Activated CD4-positive, alpha-beta memory T cell treated with anti-CD3 and anti-CD28 coated beads, Interleukin-2, amount 10 ng/mL, durations not matched to agents 7 days and 5 days (primary cell): ENCODE results near the gene EXOG. TPM values are rescaled to one million over a fixed set of nuclear protein-coding genes. Genes with fewer than 3 reads are reported as not detected.
A peak's percentile ranks its signal among the peaks of the same experiment; 100 is the strongest.

Experiments used
- CTCF ChIA-PET: fragments of 350-600 bp; sonication (Branson Sonifier 250); formaldehyde crosslinking; loops from one replicate; lab custom pipeline; 2021; ENCODE audit warnings: antibody characterized with exemption, inconsistent platforms; lab: Charles Lee
- POLR2A ChIA-PET: fragments of 350-600 bp; sonication (Branson Sonifier 250); formaldehyde crosslinking; loops from one replicate; lab custom pipeline; 2021; ENCODE audit warnings: antibody characterized with exemption; lab: Charles Lee
- DNase-seq: peaks from one replicate; pipeline ENCODE4 v3.0.0-alpha.2; 2020
- H3K27ac Mint-ChIP-seq: one replicate; pipeline ENCODE4 v1.8.0; 2021; ENCODE audit warnings: mild to moderate bottlenecking, mixed read lengths
- H3K27me3 Mint-ChIP-seq: one replicate; pipeline ENCODE4 v1.8.0; 2021; ENCODE audit warnings: mixed read lengths
- H3K36me3 Mint-ChIP-seq: one replicate; pipeline ENCODE4 v1.8.0; 2021; ENCODE audit warnings: low read depth, mixed read lengths
- H3K4me1 Mint-ChIP-seq: one replicate; pipeline ENCODE4 v1.8.0; 2021; ENCODE audit warnings: mixed read lengths
- H3K4me3 Mint-ChIP-seq: one replicate; pipeline ENCODE4 v1.8.0; 2021; ENCODE audit warnings: mild to moderate bottlenecking, mixed read lengths
- H3K9me3 Mint-ChIP-seq: one replicate; pipeline ENCODE4 v1.8.0; 2021; ENCODE audit warnings: mixed read lengths
- total RNA-seq, 2 experiments: library from RNA; stranded (reverse); gene quantifications; one replicate each; pipeline ENCODE4 v1.2.3, GENCODE V29; 2021

EXOG gene
- total RNA-seq, result 10 to 100 TPM; 17.8 to 19.0 TPM

GRCh38 chr3:38496131-38496910, at the start of gene EXOG:
Gene EXOG, plus strand, starts transcription at chr3:38496340. Its CDS starts 28 bp downstream, at chr3:38496368.
- H3K4me1 Mint-ChIP-seq, result peaks cover 30% of the 10 kb centered on the region
- ChIA-PET POLR2A (interaction anchor here (0.6 to 1.8 kb wide), 17 partner anchors 12 to 911 kb away, joined by 3 to 6 read pairs (median 4); partner anchors contain the start of genes ACAA1, OXSR1 and XYLB), CTCF (interaction anchor here (0.5 to 3.4 kb wide), 30 partner anchors 10 to 792 kb away, joined by 3 to 36 read pairs (median 4); partner anchors contain the start of genes OXSR1 and XYLB)
- H3K27me3 Mint-ChIP-seq, result no peaks in the 10 kb centered on the region
- peaks cover 23% of the 10 kb centered on the region for H3K36me3 Mint-ChIP-seq
- H3K9me3 Mint-ChIP-seq, result no peaks in the 10 kb centered on the region
- H3K4me3 Mint-ChIP-seq, result peak within 1 kb of the TSS; percentile 94
- DNase-seq, result peak; percentile 95
- H3K27ac Mint-ChIP-seq, result peak within 1 kb of the TSS; percentile 79

DNA sequence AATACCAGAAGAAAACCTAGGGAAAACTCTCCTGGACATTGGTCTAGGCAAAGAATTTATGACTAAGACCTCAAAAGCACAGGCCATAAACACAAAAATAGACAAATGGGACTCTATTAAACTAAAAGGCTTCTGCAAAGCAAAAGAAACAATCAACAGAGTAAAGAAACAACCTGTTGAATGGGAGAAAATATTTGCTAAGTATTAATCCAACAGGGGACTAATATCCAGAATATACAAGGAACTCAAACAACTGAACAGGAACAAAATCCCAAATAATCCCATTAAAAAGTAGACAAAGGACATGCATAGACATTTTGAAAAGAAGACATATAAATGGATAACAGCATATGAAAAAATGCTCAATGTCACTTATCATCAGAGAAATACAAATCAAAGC, 49.3 kb upstream of the EXOG start:
- no peaks in the 10 kb centered on the region for H3K36me3 Mint-ChIP-seq
- peaks cover 9% of the 10 kb centered on the region for H3K9me3 Mint-ChIP-seq
- no peak overlapping the region for H3K4me3 Mint-ChIP-seq
- no peak for DNase-seq
- CTCF ChIA-PET, result no interaction called here
- POLR2A ChIA-PET, result no interaction called here
- no peaks in the 10 kb centered on the region for H3K4me1 Mint-ChIP-seq
- peaks cover 6% of the 10 kb centered on the region for H3K27me3 Mint-ChIP-seq
- no peak overlapping the region for H3K27ac Mint-ChIP-seq

DNA sequence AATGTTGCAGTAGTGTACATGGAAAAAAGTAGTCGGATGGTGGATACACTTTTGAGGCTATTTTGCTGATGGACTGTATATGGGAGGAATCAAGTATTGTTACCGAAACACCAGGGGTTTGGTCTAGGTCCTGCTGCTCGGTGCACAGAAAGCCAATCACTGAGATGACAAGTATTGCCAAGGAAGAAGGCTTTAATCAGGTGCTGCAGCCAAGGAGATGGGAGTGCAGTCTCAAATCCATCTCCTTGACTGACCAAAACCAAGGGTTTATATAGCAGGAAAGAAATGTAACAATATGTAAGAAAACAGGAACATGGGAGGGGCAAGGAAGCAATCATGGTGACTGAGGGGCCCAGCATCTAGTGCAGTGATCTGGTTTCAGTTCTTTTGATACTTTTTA, 45.3 kb upstream of the EXOG start:
- H3K27me3 Mint-ChIP-seq, result peaks cover 15% of the 10 kb centered on the region
- ChIA-PET CTCF (no interaction called here), POLR2A (no interaction called here)
- no peak overlapping the region for H3K27ac Mint-ChIP-seq
- H3K4me1 Mint-ChIP-seq, result peaks cover 13% of the 10 kb centered on the region
- DNase-seq, result no peak
- peaks cover 7% of the 10 kb centered on the region for H3K9me3 Mint-ChIP-seq
- H3K4me3 Mint-ChIP-seq, result no peak overlapping the region
- H3K36me3 Mint-ChIP-seq, result peaks cover 2% of the 10 kb centered on the region

GRCh38 chr3:38453075-38453912, 42.8 kb upstream of the EXOG start, which contains the start of gene ACVR2B:
Gene ACVR2B, plus strand, starts transcription at chr3:38453890. Its CDS starts 433 bp downstream, at chr3:38454323.
- peaks cover 13% of the 10 kb centered on the region for H3K4me1 Mint-ChIP-seq
- CTCF ChIA-PET, result no interaction called here
- peaks cover 7% of the 10 kb centered on the region for H3K9me3 Mint-ChIP-seq
- H3K4me3 Mint-ChIP-seq, result peak within 1 kb of the TSS; percentile 91
- H3K27ac Mint-ChIP-seq, result peak within 1 kb of the TSS; percentile 59
- POLR2A ChIA-PET, result interaction anchor here (0.9 to 1.6 kb wide), 2 partner anchors 106 to 414 kb away, joined by 3 to 5 read pairs; partner anchors contain the start of genes DLEC1 and XYLB
- peaks cover 15% of the 10 kb centered on the region for H3K27me3 Mint-ChIP-seq
- peaks cover 2% of the 10 kb centered on the region for H3K36me3 Mint-ChIP-seq
- peak; percentile 80 for DNase-seq

GRCh38 chr3:38453913-38454177, 42.3 kb upstream of the EXOG start:
- ChIA-PET POLR2A (interaction anchor here (1.6 kb wide), 1 partner anchor 415 kb away, joined by 5 read pairs; the partner anchor contains the start of gene DLEC1), CTCF (no interaction called here)
- peaks cover 7% of the 10 kb centered on the region for H3K9me3 Mint-ChIP-seq
- peaks cover 2% of the 10 kb centered on the region for H3K36me3 Mint-ChIP-seq
- H3K27me3 Mint-ChIP-seq, result peaks cover 15% of the 10 kb centered on the region
- peak overlapping the region; percentile 91 for H3K4me3 Mint-ChIP-seq
- no peak overlapping the region for H3K27ac Mint-ChIP-seq
- peaks cover 13% of the 10 kb centered on the region for H3K4me1 Mint-ChIP-seq
- DNase-seq, result no peak

- Mint-ChIP-seq H3K27ac (peak overlapping the region; percentile 59), H3K36me3 (peaks cover 2% of the 10 kb centered on the region), H3K27me3 (peaks cover 15% of the 10 kb centered on the region), H3K9me3 (peaks cover 7% of the 10 kb centered on the region), H3K4me1 (peaks cover 13% of the 10 kb centered on the region), H3K4me3 (peak overlapping the region; percentile 91)
- DNase-seq, result peak; percentile 41
- POLR2A ChIA-PET, result interaction anchor here (1.5 to 1.7 kb wide), 2 partner anchors 80 to 415 kb away, joined by 4 to 6 read pairs; partner anchors contain the start of gene DLEC1
- CTCF ChIA-PET, result interaction anchor here (1.6 kb wide), 1 partner anchor 108 kb away, joined by 12 read pairs; the partner anchor contains the start of gene XYLB
Measured at GRCh38 chr3:38454178-38454883, 41.8 kb upstream of the EXOG start.

GRCh38 chr3:38454884-38455638, 41.1 kb upstream of the EXOG start:
- H3K4me3 Mint-ChIP-seq, result peak overlapping the region; percentile 91
- H3K27me3 Mint-ChIP-seq, result peaks cover 13% of the 10 kb centered on the region
- ChIA-PET CTCF (interaction anchor here (0.8 to 1.6 kb wide), 4 partner anchors 25 to 458 kb away, joined by 3 to 12 read pairs (median 4); partner anchors contain the start of genes EXOG and XYLB), POLR2A (interaction anchor here (0.7 to 1.7 kb wide), 6 partner anchors 10 to 416 kb away, joined by 3 to 6 read pairs (median 3); partner anchors contain the start of genes DLEC1 and EXOG)
- peaks cover 2% of the 10 kb centered on the region for H3K36me3 Mint-ChIP-seq
- DNase-seq, result peak; percentile 58
- peaks cover 13% of the 10 kb centered on the region for H3K4me1 Mint-ChIP-seq
- peaks cover 7% of the 10 kb centered on the region for H3K9me3 Mint-ChIP-seq
- H3K27ac Mint-ChIP-seq, result no peak overlapping the region

- Mint-ChIP-seq H3K9me3 (peaks cover 2% of the 10 kb centered on the region), H3K4me1 (peaks cover 13% of the 10 kb centered on the region), H3K36me3 (peaks cover 2% of the 10 kb centered on the region), H3K27ac (no peak overlapping the region), H3K27me3 (peaks cover 11% of the 10 kb centered on the region), H3K4me3 (peak overlapping the region; percentile 91)
- POLR2A ChIA-PET, result interaction anchor here (0.7 to 1.7 kb wide), 6 partner anchors 10 to 417 kb away, joined by 3 to 6 read pairs (median 3); partner anchors contain the start of genes DLEC1 and EXOG
- no peak for DNase-seq
- CTCF ChIA-PET, result interaction anchor here (0.7 to 1.6 kb wide), 6 partner anchors 24 to 459 kb away, joined by 3 to 12 read pairs (median 3); partner anchors contain the start of genes EXOG and XYLB
Measured at GRCh38 chr3:38455639-38456430, 40.3 kb upstream of the EXOG start.

DNA sequence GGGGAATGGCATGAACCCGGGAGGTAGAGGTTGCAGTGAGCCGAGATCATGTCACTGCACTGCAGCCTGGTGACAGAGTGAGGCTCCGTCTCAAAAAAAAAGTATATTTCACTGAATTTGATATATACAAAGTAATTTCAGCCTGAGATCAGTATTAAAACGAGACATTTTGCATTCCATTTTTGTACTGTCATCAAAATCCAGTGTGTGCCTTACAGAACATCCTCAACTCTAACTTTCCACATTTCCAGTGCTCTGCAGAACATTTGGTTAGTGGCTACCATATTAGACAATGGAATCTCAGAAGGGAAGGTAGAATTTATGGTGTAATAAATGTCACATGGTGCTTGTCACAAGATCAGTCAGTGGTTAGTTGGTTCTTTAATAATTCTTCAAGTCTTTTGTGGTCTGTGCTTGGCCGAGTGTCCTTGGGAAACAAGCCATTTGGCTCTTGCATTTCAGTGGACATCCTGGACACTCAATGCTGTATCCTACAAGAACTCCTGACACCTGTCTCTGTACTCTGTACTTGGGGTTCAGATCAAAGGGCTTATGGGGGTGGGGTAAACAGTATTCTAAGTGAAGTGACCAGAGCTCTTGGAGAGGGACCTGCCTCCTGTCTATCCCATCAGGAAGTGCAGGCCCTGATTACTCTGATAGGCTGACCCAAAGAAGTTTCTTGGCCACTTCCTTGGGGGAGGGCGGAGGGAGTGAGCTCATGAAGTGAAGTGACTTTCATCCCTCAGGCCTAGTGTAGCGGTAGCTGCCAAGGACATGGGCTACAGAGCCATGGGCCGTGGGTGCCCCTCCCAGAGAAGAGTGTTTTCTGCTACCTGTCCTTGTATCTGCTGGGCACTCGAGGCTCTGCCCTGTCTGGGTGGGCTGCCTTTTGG, 38.8 kb upstream of the EXOG start:
- no peaks in the 10 kb centered on the region for H3K9me3 Mint-ChIP-seq
- no peak overlapping the region for H3K27ac Mint-ChIP-seq
- ChIA-PET CTCF (interaction anchor here (0.9 to 1.8 kb wide), 2 partner anchors 14 to 111 kb away, joined by 3 to 5 read pairs; partner anchors contain the start of gene XYLB), POLR2A (no interaction called here)
- no peak for DNase-seq
- H3K4me3 Mint-ChIP-seq, result no peak overlapping the region
- peaks cover 2% of the 10 kb centered on the region for H3K36me3 Mint-ChIP-seq
- peaks cover 13% of the 10 kb centered on the region for H3K4me1 Mint-ChIP-seq
- H3K27me3 Mint-ChIP-seq, result peaks cover 10% of the 10 kb centered on the region

DNA sequence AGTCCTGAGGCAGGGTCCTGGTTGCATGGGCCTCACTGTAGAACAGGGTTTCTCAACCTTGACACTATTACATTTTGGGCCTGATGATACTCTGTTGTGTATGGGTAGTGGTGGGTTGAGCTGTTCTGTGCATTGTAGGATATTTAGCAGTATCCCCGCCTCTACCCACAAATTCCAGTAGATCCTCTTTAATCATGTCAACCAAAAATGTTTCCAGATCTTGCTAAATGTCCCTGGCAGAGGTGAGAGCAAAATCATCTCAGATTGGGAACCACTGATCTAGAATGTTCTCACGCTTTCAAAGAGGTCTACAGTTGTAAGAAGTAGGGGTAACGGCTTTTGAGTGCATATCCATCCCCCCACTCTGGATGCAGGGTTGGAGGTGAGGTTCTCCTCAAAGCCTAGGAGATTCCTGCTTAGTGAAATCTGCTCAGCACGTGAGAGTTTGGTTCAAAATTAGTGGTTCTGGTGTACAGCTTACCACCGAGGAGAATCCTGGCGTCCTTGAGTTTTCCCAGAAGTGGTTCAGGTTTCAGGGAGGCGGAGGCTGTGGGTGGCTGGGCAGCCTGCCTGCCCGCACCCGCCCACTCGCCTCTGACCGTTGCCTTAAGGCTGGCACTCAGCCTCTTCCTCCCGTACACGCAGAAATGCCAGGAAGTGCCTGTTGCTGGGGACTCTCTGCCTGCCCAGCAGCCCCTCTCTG, 37.2 kb upstream of the EXOG start:
- ChIA-PET CTCF (interaction anchor here (0.6 to 1.8 kb wide), 2 partner anchors 38 to 112 kb away, joined by 3 to 5 read pairs; partner anchors contain the start of gene XYLB), POLR2A (no interaction called here)
- peaks cover 6% of the 10 kb centered on the region for H3K4me1 Mint-ChIP-seq
- H3K27ac Mint-ChIP-seq, result no peak overlapping the region
- DNase-seq, result no peak
- H3K27me3 Mint-ChIP-seq, result peaks cover 6% of the 10 kb centered on the region
- no peak overlapping the region for H3K4me3 Mint-ChIP-seq
- peaks cover 2% of the 10 kb centered on the region for H3K36me3 Mint-ChIP-seq
- H3K9me3 Mint-ChIP-seq, result no peaks in the 10 kb centered on the region
